Stimulated activated CD8-positive, alpha-beta memory T cell treated with anti-CD3 and anti-CD28 coated beads, Interleukin-2, amount 100 ng/mL, for 48 hours (primary cell): ENCODE measurements around the gene GOLGA6A.
"Not testable (repeated sequence)": the region's sequence is repeated elsewhere in the genome, so short reads cannot be mapped to it uniquely, and the experiment has no call there.

Experiments used
- DNase-seq, 2 donors: peaks; one replicate each; pipeline ENCODE4 v3.0.0-alpha.2; 2020; ENCODE audit warnings: low read depth in 2 of 2

Gene GOLGA6A

GRCh38 chr15:74108111-74108510, 25.8 kb upstream of the GOLGA6A start:
- DNase-seq = no peak

GRCh38 chr15:74099963-74100733, 17.8 kb upstream of the GOLGA6A start:
- peak; percentile 72 to 80 for DNase-seq

DNA sequence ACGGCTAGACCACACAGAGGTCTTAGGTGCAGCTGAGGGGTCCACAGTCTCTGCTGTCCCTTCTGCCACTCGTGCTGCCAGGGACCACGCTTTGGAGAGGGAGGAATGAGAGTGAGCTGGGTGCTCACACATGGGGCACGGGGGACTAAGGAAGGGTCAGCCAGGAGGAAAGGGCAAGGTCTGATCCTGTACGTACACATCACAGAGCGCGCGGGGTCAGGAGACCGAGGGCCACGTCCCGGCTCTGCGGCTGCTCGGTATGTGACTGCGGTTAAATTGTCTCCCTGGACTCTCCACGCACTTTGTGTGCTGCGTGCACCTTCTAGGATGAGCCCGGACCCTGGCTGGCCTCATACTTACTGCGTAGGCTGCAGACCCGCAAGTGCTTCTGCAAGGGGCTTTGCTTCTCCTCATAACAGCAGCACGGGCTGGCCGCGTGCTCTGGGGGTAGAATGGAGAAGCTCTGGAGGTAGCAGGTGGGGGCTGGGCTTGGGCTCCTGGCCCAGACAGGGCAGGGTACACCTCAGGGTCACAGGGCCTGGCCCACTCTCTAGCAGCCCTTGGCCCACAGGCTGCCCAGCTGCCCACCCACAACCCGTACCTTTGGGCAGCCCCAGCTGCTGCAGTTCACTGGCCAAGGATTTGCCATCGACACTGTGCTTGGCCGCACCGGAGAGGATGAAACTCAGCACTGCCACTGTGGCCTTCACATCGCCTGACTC, 14.6 kb upstream of the GOLGA6A start:
- DNase-seq = not testable (repeated sequence)

DNA sequence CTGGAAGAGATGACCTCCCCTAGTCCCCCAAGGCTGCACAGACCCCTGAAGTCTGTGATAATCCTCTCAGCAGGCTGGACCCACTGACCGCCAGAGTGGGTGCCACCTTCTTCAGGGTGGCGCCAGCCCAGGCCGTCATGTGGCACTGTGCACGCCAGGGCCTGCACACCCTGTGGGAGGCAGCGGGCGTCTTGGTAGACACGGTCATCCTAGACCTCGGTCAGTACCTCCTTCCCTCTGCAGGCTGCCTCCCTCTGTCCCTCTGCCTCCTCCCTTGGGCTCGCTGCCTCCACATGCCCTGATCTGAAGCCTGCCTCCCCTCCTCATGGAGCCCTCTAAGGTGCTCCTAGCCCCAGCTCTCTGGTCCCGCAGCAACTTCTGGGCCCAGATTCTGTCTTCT, 13.3 kb upstream of the GOLGA6A start:
- not testable (repeated sequence) for DNase-seq

- DNase-seq = not testable (repeated sequence)
These were observed 12.2 kb upstream of the GOLGA6A start for GRCh38 chr15:74094567-74094966.

- not testable (repeated sequence) for DNase-seq
These were observed 6.6 kb downstream of the GOLGA6A start for GRCh38 chr15:74075781-74076180.

DNA sequence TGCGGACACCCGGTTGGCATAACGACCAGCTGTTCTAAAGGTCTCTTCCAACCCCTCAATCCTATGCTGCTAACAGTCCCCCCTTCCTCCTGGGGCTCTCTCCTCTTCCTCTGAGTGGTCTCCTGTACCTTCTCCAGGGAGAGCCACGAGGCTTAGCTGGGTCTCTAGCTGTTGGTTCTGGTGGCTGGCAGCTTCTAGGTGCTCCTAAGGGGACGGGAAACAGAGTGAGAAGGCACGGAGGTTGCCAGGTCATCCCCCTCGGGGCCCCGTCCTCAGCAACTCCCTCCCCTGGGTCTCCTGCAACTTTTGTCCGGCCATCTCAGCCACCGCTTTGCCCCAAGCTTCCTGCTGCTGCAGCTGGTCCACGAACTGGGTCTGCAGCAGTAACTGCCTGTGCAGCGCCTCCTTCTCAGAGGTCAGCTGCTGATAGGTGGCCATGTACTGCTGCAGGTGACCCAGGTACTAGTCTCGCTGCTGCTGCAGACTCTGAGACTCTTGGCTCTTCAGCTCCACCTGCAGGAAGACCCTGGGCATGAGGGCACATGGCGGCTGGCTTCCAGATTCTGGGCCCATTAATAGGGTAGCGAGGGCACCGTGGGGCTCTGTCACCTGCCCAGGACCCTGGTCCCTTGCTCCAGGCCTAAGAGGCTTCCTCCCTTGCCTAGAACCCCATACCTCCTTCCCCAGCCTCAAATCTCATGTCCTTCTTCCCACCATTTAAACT, 9.6 kb downstream of the GOLGA6A start:
- DNase-seq = peak in 1 of 2 donors; percentile 32

DNA sequence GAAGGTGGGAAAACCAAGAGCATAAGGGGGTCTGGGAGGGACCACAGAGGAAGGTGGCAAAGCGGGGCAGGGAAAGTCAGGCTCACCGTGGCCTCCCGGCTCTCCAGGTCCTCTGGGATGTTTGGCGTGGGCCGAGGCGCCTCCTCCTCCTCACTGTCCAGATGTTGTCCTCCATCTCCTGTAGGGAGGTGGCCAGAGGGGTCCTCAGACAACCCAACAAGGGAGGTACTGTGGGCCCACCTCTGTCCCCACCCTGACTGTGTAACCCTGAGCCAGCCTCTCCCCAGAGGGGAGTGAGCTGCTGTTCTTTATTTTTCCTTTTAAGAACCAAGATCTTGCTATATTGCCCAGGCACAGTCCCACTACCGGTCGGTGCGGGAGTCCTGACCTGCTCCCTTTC, 10.2 kb downstream of the GOLGA6A start:
- DNase-seq = not testable (repeated sequence)

GRCh38 chr15:74071645-74072044, 10.7 kb downstream of the GOLGA6A start:
- DNase-seq = not testable (repeated sequence)

- peak; percentile 24 to 32 for DNase-seq
These were observed 16.5 kb downstream of the GOLGA6A start for GRCh38 chr15:74065684-74066411.

- not testable (repeated sequence) for DNase-seq
These were observed 17.5 kb downstream of the GOLGA6A start for GRCh38 chr15:74064822-74065221.

- not testable (repeated sequence) for DNase-seq
These were observed 18.2 kb downstream of the GOLGA6A start for GRCh38 chr15:74064183-74064582.

DNA sequence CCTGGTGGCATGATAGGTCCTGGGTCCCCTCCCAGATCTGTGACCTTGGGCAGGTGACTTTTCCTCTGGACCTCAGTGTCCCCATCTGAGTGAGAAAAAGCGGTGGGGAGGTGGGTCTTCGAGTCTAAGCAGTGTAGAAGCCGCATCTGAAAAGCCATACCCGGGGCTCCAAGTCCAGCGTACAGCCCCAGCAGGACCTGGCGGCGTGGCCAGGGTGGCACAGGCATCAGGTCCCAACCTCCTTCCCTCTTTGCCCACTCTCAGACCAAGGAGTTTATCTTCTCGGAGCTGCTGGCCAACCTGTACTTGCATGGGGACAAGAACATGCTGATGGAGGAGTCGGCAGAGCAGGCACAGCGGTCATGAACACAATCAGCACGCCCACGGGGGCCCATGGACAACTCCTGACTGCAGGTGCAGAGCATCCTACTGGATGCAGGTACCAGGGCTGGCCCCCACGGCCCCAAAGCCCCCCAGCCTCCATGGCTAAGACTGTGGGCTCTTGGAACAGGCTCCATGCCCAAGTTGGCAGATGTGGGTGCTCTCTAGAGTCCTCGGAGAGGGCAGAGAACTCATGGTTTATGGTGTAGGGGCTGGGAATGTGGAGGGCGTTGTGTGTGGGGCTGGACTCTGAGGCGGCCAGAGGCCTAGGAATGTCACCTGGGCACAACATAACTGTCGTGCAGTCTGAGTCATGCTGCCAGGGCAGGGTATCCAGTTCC, 18.8 kb downstream of the GOLGA6A start:
- DNase-seq = not testable (repeated sequence)

- DNase-seq = no peak
These were observed 19.7 kb downstream of the GOLGA6A start for GRCh38 chr15:74062671-74063070.

- DNase-seq = no peak
These were observed 20.1 kb downstream of the GOLGA6A start for GRCh38 chr15:74062236-74062635.

GRCh38 chr15:74060251-74060650, 22.1 kb downstream of the GOLGA6A start:
- no peak for DNase-seq

DNA sequence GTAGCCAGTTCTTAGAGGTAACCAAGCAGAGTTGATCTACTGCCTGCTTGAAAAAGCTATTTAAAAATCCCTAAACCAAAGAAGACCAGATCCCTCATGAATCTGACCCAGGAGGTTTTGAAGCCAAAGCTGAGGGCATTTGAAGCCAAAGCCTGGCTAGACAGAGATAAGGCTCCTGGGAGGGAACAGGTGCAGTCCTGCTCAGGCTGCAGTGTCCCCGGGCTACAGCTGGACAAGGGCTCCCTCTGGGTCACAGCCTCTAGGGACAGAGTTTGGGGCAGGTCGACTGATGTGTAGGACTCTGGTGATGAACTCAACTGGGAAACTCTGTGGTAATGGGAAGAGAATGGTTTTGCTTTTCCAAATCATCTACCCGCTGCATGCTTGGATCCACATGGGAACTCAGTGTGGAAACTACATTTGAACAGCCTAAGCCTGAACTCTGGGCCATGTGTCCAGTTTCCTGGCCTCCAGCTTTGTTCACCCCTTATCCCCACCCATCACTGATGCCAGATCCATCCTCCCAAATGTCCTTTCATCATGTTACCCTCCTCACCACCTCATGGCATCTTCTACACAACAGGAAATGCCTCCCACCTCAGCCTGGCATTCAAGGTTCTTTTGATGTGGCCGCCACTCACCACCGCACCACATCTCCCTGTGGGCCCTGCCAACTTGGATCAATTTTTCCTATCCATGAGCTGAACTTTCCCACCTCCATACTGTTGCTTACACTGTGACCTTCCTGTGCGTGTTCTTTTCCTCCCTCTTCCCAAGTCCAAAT, 23.1 kb downstream of the GOLGA6A start:
- DNase-seq = not testable (repeated sequence)

DNA sequence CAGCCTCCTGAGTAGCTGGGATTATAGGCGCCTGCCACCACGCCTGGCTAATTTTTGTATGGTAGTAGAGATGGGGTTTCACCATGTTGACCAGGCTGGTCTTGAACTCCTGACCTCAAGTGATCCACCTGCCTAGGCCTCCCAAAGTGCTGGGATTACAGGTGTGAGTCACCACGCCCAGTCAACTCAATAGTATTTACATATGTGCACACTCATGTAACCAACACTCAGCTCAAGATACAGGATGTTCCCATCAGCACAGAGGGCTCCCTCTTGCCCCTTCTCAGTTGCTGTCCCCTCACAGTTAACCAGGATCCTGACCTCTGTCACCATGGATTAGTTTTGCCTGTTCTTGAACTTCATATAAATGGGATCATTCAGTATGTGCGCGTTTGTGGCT, 26.0 kb downstream of the GOLGA6A start:
- not testable (repeated sequence) for DNase-seq

DNA sequence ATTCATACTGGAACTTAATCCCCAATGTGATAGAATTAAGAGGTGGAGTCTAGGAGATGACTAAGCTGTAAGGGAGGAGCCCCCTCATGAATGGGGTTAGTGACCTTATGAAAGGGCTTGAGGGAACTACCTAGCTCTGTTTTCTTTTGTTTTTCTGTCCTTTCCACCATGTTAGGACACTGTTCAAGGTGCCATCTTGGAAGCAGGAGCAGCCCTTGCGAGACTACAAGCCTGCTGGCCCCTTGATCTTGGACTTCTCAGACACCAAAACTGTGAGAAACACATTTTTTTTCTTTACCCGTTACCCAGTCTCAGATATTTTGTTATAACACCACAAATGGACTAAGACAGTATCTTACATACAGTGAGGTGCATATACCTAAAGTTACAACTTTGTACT, 26.5 kb downstream of the GOLGA6A start:
- no peak for DNase-seq

GRCh38 chr15:74053941-74054529, 28.3 kb downstream of the GOLGA6A start:
- peak; percentile 59 to 61 for DNase-seq
